IMR-90 (cell line): ENCODE results near the gene SGK1. TPM values are rescaled to one million over a fixed set of nuclear protein-coding genes. Genes with fewer than 3 reads are reported as not detected.

Experiments used
- ATAC-seq: fragments of 200-7000 bp; cut with Tn5 transposase; 2 replicates; pipeline ENCODE4 v1.9.1; 2020; ENCODE audit warnings: low read depth, mild to moderate bottlenecking, moderate library complexity
- BruUV-seq: library from RNA; stranded (reverse); fragments of 400-500 nt; replicated peaks from 2 replicates; lab custom pipeline; 2021; lab: Mats Ljungman, UMichigan
- CTCF ChIA-PET: fragments of 300-600 bp; formaldehyde crosslinking; extraction: SDS; loops from one replicate; lab custom pipeline; 2021; ENCODE audit warnings: antibody characterized with exemption; lab: Yijun Ruan, JAX
- POLR2A ChIA-PET: fragments of 300-600 bp; sonication (Branson Sonifier 250); formaldehyde crosslinking; loops from one replicate; lab custom pipeline; 2022; ENCODE audit warnings: antibody characterized with exemption; ENCODE audit not compliant: unreplicated experiment; lab: Charles Lee
- DNase-seq: peaks from one replicate; pipeline ENCODE4 v3.0.0; 2013
- H2AFZ ChIP-seq: replicated peaks from 2 replicates; pipeline ENCODE3; 2013; ENCODE audit warnings: low read length, mild to moderate bottlenecking; ENCODE audit not compliant: poor library complexity
- H2AK5ac ChIP-seq: 2 replicates; pipeline ENCODE4 v1.6.1; 2013; ENCODE audit warnings: low read depth, low read length, inconsistent platforms
- H2AK9ac ChIP-seq: replicated peaks from 2 replicates; pipeline ENCODE3; 2013; ENCODE audit warnings: mild to moderate bottlenecking, low read depth, low read length, moderate library complexity; ENCODE audit not compliant: poor library complexity
- H2BK120ac ChIP-seq: 2 replicates; pipeline ENCODE4 v1.6.1; 2013; ENCODE audit warnings: low read depth, low read length, inconsistent platforms
- H2BK15ac ChIP-seq: 3 replicates; pipeline ENCODE4 v1.6.1; 2013; ENCODE audit warnings: low read depth, low read length, inconsistent platforms
- H2BK20ac ChIP-seq: 2 replicates; pipeline ENCODE4 v1.6.1; 2013; ENCODE audit warnings: low read depth, mild to moderate bottlenecking, inconsistent platforms, low read length, moderate library complexity
- H2BK5ac ChIP-seq: 2 replicates; pipeline ENCODE4 v1.6.1; 2013; ENCODE audit warnings: mild to moderate bottlenecking, low read depth, low read length, inconsistent platforms; ENCODE audit not compliant: poor library complexity, severe bottlenecking
- H3K14ac ChIP-seq: replicated peaks from 2 replicates; pipeline ENCODE4 v1.6.1; 2013; ENCODE audit warnings: low read depth, low read length, inconsistent platforms
- H3K18ac ChIP-seq: 2 replicates; pipeline ENCODE4 v1.6.1; 2013; ENCODE audit warnings: low read depth, low read length, control low read depth
- H3K23ac ChIP-seq: 2 replicates; pipeline ENCODE4 v1.6.1; 2013; ENCODE audit warnings: low read depth, low read length, inconsistent platforms
- H3K27ac ChIP-seq: 2 replicates; pipeline ENCODE4 v1.5.1; 2013; ENCODE audit warnings: mild to moderate bottlenecking, control low read depth, low read length; ENCODE audit not compliant: insufficient read depth
- H3K27me3 ChIP-seq: 2 replicates; pipeline ENCODE4 v1.6.1; 2013; ENCODE audit warnings: low read length; ENCODE audit not compliant: control insufficient read depth, insufficient read depth
- H3K36me3 ChIP-seq: 2 replicates; pipeline ENCODE4 v1.6.1; 2013; ENCODE audit warnings: low read length, mixed read lengths; ENCODE audit not compliant: control insufficient read depth, insufficient read depth
- H3K4ac ChIP-seq: 2 replicates; pipeline ENCODE4 v1.6.1; 2013; ENCODE audit warnings: low read depth, low read length, inconsistent platforms
- H3K4me1 ChIP-seq: 2 replicates; pipeline ENCODE4 v1.6.1; 2013; ENCODE audit warnings: low read length, mixed read lengths; ENCODE audit not compliant: control insufficient read depth, insufficient read depth
- H3K4me2 ChIP-seq: 2 replicates; pipeline ENCODE4 v1.6.1; 2013; ENCODE audit warnings: low read depth, mild to moderate bottlenecking, control low read depth, low read length, moderate library complexity
- H3K4me3 ChIP-seq: 2 replicates; pipeline ENCODE4 v1.5.1; 2013; ENCODE audit warnings: low read depth, mild to moderate bottlenecking, control low read depth, low read length, moderate library complexity; ENCODE audit not compliant: insufficient read depth
- H3K56ac ChIP-seq: 2 replicates; pipeline ENCODE4 v1.6.1; 2013; ENCODE audit warnings: low read length, inconsistent platforms; ENCODE audit not compliant: insufficient read depth; ENCODE audit errors: extremely low read depth
- H3K79me1 ChIP-seq, 2 experiments: 2 replicates each; pipeline ENCODE4 v1.6.1; 2013; ENCODE audit warnings: low read length in 2 of 2, inconsistent platforms in 1 of 2, low read depth in 1 of 2
- H3K9ac ChIP-seq: 2 replicates; pipeline ENCODE4 v1.6.1; 2013; ENCODE audit warnings: low read depth, low read length, control low read depth
- H3K9me1 ChIP-seq: 2 replicates; pipeline ENCODE4 v1.6.1; 2013; ENCODE audit warnings: low read length, inconsistent platforms; ENCODE audit not compliant: insufficient read depth
- H3K9me3 ChIP-seq: 2 replicates; pipeline ENCODE4 v1.6.1; 2013; ENCODE audit warnings: low read length; ENCODE audit not compliant: control insufficient read depth, insufficient read depth
- H4K20me1 ChIP-seq: 2 replicates; pipeline ENCODE4 v1.6.1; 2013; ENCODE audit warnings: low read length, inconsistent platforms; ENCODE audit not compliant: insufficient read depth
- H4K5ac ChIP-seq: 2 replicates; pipeline ENCODE4 v1.6.1; 2013; ENCODE audit warnings: mild to moderate bottlenecking, low read depth, low read length, control low read depth
- H4K8ac ChIP-seq, 2 experiments: 2 replicates each; pipeline ENCODE4 v1.6.1; 2013; ENCODE audit warnings: low read depth in 2 of 2, low read length in 2 of 2, control low read depth in 1 of 2, inconsistent platforms in 1 of 2
- H4K91ac ChIP-seq: 2 replicates; pipeline ENCODE4 v1.6.1; 2013; ENCODE audit warnings: low read depth, low read length, inconsistent platforms; ENCODE audit not compliant: insufficient read depth
- MAFK ChIP-seq: IDR thresholded peaks from 2 replicates; pipeline ENCODE4 v1.6.1; 2012; ENCODE audit warnings: low read depth, low read length, improper control_type of control experiment
- MAZ ChIP-seq: IDR thresholded peaks from 2 replicates; pipeline ENCODE4 v1.6.1; 2012; ENCODE audit warnings: low read depth, mild to moderate bottlenecking, low read length, improper control_type of control experiment, moderate library complexity, borderline replicate concordance
- NFE2L2 ChIP-seq: fragments of 150-350 bp; IDR thresholded peaks from 2 replicates; pipeline ENCODE4 v1.6.1; 2016; ENCODE audit warnings: low read depth, mild to moderate bottlenecking, low read length
- SMC3 ChIP-seq: fragments of 150-350 bp; IDR thresholded peaks from 2 replicates; pipeline ENCODE4 v1.6.1; 2016; ENCODE audit warnings: low read depth, mild to moderate bottlenecking, antibody characterized with exemption, low read length, moderate library complexity
- WGBS, 2 experiments: methylation state at CpG; one replicate each; pipeline versions ENCODE4 v1.1.5 to v1.1.7; 2013; ENCODE audit warnings: missing lambda C conversion rate in 2 of 2; ENCODE audit not compliant: insufficient read length in 1 of 2; ENCODE audit errors: extremely low coverage in 2 of 2; 5-methylcytosine and 5-hydroxymethylcytosine counted together
- dilution Hi-C: fragments of 300-500 bp; cut with HindIII; formaldehyde crosslinking; loops from one replicate; pipeline ENCODE4 v1.14.3; 2018; ENCODE audit warnings: low sequenced_read_pairs; ENCODE audit not compliant: unreplicated experiment
- in situ Hi-C: fragments of 300-500 bp; cut with MboI; formaldehyde crosslinking; loops from 3 replicates; pipeline ENCODE4 v1.14.3; 2019; ENCODE audit warnings: low sequenced_read_pairs, inconsistent platforms, mixed read lengths
- intact Hi-C: fragments of 100-400 bp; cut with micrococcal nuclease; formaldehyde crosslinking; loops from 2 replicates; pipeline ENCODE4 v1.10.0; 2022
- polyA plus RNA-seq, 3 experiments: library from polyadenylated mRNA; depleted of rRNA; stranded (reverse); fragments of >200 nt; gene quantifications; 2 replicates each; pipeline ENCODE4 v1.2.3, GENCODE V29; 2012; ENCODE audit warnings: low replicate concordance in 1 of 3
- total RNA-seq: library from RNA; depleted of rRNA; stranded (reverse); fragments of >200 nt; gene quantifications from 2 replicates; pipeline ENCODE4 v1.2.3, GENCODE V29; 2012

SGK1 gene
- total and polyA plus RNA-seq, 2 of the 4 experiments (the other 2 are of a cell fraction): 121 to 255 TPM

GRCh38 chr6:134145786-134146185 lies 172.1 kb downstream of the SGK1 start:
- in situ Hi-C loops: loop anchor here (25.0 kb wide), 1 partner anchor 1292 kb away; no protein-coding TSS in a partner anchor
- POLR2A ChIA-PET: interaction anchor here (0.6 kb wide), 1 partner anchor 200 kb away, joined by 12 read pairs; no protein-coding TSS in a partner anchor
- peak; percentile 89 for ATAC-seq

More at GRCh38 chr6:134145786-134146185, 172.1 kb downstream of the SGK1 start:
- H3K9me3 ChIP-seq: no peaks in the 10 kb centered on the region
- peak overlapping the region in 1 of 2 experiments; percentile 54; a peak in 2 of 4 replicates for H4K8ac ChIP-seq
- no peak overlapping the region for H4K5ac ChIP-seq
- H3K14ac ChIP-seq: peak overlapping the region; percentile 51; the same call in 1 of the 2 replicates
- H3K18ac ChIP-seq: no peak overlapping the region
- peak overlapping the region; percentile 63; the same call in 1 of the 2 replicates for H2BK20ac ChIP-seq
- H4K91ac ChIP-seq: peak overlapping the region; percentile 65; the same call in 1 of the 2 replicates
- H2AK5ac ChIP-seq: 0 out of 2 replicates have a peak overlapping the region, but pooled peaks have one; percentile 2
- no TSS peak for BruUV-seq
- no peaks in the 10 kb centered on the region for H3K36me3 ChIP-seq
- H3K27me3 ChIP-seq: no peaks in the 10 kb centered on the region
- H3K4me3 ChIP-seq: no peak overlapping the region
- 0 out of 2 replicates have a peak, but pooled peaks cover 2% of the 10 kb centered on the region for H3K9me1 ChIP-seq
- no peak overlapping the region for H3K23ac ChIP-seq
- DNase-seq: peak; percentile 75
- H4K20me1 ChIP-seq: no peaks in the 10 kb centered on the region
- no peak overlapping the region for H2BK120ac ChIP-seq
- H3K56ac ChIP-seq: no peak overlapping the region
- intact Hi-C loops: no loop called here
- no peak overlapping the region for H2AK9ac ChIP-seq
- TF ChIP-seq MAFK (peak; percentile 77), NFE2L2 (peak; percentile 65), MAZ (no peak), SMC3 (no peak)
- no peak overlapping the region for H3K9ac ChIP-seq
- 60% methylated on average over 1 of the region's 5 CpGs; no CpG with 5 or more reads in 1 of the 2 experiments for WGBS, 2 experiments
- no peak overlapping the region; the same call in 2 of the 3 replicates for H2BK15ac ChIP-seq
- H3K79me1 ChIP-seq: no peaks in the 10 kb centered on the region
- H3K4ac ChIP-seq: no peak overlapping the region
- peak overlapping the region; percentile 36; the same call in 1 of the 2 replicates for H3K27ac ChIP-seq
- dilution Hi-C loops: no loop called here
- H3K4me1 ChIP-seq: peaks cover 4% of the 10 kb centered on the region
- peak overlapping the region; percentile 31 for H2BK5ac ChIP-seq
- CTCF ChIA-PET: interaction anchor here (0.7 to 2.5 kb wide), 3 partner anchors 22 to 799 kb away, joined by 3 to 10 read pairs (median 4); no protein-coding TSS in a partner anchor
- peak overlapping the region; percentile 79 for H2AFZ ChIP-seq
- peak overlapping the region; percentile 15; the same call in 1 of the 2 replicates for H3K4me2 ChIP-seq
